GM12873 (cell line): ENCODE measurements around the gene VARS2.

Experiments
- TF ChIP-seq, protein P1 (sequence below): IDR thresholded peaks from 2 replicates; pipeline ENCODE4 v1.5.1; 2012; ENCODE audit warnings: low read depth, mild to moderate bottlenecking, moderate library complexity, low read length, control low read depth; ENCODE audit not compliant: insufficient read depth; ENCODE audit errors: missing control alignments

The VARS2 gene

DNA sequence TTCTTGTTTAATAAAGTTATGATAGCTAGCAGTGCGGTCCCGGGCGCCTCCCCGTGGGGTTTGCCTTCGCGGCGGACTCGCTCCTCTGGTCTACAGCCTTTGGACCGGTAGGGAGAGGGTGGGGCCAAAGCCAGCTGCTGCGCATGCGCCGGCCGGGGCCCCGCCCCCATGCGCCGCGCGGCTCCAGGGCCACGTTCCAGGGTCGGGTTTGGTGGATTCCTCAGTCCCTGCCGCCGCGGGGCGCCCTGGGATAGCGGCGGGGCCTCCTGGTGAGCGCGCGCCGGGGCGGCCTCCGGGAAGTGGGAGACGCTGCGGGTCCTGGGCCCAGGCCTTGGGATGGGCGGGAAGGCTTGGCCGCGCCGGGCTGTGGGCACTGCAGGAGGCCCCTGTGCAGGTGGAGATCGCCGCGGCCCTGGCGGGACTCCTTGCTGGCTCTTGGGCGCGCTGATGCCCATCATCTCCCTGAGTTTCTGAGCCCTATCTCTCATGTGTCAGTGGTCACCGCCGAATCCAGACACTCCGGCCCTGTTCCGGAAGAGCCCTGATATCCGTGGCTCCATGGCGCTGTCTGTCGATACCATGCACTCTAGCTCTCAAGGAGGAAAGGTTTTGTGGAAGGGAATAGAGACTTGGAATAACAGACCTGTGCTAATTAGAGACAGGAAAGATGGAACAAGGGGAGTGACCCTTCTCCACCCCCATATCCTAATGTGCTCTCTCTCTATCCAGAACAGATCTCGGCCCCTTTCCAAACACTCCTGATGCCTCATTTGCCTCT, at the start of gene VARS2:
VARS2 (plus strand) TSS at position 163 of the 778 bp plus-strand sequence; CDS start at position 762, 599 bp downstream.
- TF ChIP-seq, protein P1, sequence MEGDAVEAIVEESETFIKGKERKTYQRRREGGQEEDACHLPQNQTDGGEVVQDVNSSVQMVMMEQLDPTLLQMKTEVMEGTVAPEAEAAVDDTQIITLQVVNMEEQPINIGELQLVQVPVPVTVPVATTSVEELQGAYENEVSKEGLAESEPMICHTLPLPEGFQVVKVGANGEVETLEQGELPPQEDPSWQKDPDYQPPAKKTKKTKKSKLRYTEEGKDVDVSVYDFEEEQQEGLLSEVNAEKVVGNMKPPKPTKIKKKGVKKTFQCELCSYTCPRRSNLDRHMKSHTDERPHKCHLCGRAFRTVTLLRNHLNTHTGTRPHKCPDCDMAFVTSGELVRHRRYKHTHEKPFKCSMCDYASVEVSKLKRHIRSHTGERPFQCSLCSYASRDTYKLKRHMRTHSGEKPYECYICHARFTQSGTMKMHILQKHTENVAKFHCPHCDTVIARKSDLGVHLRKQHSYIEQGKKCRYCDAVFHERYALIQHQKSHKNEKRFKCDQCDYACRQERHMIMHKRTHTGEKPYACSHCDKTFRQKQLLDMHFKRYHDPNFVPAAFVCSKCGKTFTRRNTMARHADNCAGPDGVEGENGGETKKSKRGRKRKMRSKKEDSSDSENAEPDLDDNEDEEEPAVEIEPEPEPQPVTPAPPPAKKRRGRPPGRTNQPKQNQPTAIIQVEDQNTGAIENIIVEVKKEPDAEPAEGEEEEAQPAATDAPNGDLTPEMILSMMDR: peak; percentile 31

DNA sequence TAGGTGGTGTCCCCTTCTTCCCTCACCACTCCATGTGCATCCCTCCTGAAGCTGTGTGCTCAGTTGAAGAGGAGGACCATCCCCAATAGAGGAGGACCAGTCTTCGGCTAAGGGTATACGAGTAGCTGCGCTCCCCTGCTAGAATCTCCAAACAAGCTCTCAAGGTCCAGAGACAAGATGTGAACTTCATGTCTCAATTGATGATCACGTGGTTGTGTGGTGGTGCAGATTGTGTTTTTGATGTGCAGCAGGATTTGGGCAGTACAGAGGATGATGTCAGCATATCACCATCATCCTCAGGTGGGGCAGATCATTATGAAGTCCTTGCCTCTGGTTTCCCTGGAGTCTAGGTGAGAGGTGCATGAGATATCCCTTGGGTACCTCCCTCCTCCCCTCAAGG, 49.7 kb upstream of the VARS2 start:
- TF ChIP-seq, protein P1: no peak

DNA sequence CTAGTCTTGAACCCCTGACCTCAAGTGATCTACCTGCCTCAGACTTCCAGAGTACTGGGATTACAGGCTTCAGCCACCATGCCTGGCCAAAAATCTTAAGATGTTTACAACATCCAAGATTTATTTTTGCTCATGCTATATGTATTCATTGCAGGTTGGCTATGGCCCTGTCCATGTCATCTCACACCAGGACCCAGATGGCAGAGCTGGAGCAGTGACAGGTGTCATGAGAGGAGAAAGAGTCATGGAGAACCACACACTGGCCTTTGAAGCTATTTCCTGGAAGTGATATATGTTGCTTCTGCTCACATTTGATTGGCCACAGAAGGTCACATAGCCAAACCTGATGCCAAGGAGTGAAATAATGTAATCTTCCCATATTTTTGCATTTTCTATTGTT, 43.5 kb upstream of the VARS2 start:
- TF ChIP-seq, protein P1: no peak

DNA sequence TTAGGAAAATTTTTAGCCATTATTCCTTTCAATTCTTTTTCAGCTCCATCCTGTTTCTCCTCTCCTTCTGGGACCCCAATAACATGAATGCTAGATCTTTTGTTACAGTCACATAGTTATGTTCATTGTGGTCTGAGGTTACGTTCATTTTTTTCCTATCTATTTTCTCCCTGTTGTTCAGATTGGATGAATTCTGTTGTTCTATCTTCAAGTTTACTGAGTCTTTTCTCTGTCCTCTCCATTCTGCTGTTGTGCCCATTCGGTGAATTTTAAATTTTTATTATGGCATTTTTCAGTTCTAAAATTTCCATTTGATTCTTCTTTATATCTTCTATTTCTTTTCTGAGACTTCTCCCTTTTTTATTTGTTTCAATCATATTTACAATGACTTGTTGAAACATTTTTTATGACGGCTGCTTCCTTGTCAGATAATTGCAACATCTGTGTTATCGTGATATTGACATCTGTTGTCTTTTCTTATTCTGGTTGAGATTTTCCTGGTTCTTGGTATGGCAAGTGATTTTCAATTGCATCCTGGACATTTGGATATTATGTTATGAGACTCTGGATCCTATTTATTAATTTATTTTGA, 42.4 kb upstream of the VARS2 start:
- TF ChIP-seq, protein P1: no peak

DNA sequence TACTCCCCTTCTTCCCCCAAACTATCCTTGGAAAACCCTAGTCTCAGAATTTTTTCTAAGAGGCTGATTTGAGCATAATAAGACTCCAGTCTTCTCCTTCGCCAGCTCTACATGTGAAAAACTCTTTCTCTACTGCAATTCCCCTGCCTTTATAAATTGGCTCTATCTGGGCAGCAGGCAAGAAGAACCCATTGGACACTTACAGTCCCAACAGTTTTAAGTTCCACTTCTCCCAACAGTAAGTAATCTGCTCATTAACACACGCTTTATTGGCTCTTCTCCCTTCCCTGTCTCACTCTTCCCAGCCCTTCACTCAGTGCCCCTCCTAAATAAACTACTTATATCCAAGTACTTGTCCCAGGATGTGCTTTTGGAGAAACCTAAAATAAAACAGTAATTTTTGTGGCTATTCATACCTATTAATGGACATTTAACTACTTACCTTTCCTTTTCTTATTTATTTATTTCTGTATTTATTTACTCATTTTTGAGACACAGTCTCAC, 40.8 kb upstream of the VARS2 start:
- TF ChIP-seq, protein P1: no peak

DNA sequence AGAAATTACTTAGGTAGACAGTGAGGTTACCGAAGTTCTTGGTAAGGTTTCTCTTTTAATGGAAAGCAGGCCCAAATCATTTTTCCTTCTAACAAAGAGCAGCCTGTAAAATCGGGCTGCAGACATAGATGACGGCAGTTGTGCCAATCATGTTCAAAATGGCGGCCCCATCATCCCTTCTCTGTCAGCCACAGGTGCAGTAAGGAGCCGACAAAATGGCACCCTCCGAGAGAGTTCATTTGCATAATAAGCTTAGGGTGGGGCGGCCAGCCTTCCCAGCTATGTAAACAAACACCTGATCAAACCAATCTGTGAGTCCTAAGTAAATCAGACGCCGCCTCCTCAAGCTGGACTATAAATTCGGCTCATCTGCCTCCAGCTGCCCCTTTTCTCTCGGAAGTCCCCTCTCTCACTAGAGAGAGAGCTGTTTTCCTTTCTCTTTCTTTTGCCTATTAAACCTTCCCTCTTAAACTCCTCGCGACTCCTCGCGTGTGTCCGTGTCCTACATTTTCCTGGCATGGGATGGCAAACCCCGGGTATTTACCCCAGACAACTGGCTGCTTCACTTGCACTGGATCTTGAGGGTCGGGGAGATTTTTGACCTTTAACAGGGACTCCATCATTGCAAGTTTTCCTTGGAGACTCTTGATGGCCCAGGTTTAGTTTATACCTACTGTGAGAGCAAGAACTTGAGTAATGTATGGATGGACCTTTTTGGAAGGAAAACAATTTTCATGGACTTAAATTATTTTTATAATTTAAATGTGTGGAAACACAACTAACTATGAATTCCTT, 38.6 kb upstream of the VARS2 start:
- TF ChIP-seq, protein P1: no peak
